ENCODE data around the gene SAP130. TPM values are rescaled to one million over a fixed set of nuclear protein-coding genes. Genes with fewer than 3 reads are reported as not detected.

The SAP130 gene
- total RNA-seq, 1 donor from 2014 or later = 14.2 TPM

- no peaks in the 10 kb centered on the region for H3K27me3 ChIP-seq
- H3K4me1 ChIP-seq = peaks cover 17% of the 10 kb centered on the region
- DNase-seq (ENCODE audit: extremely low spot score in 2 of 2) = no peak
- no peak overlapping the region for H3K4me3 ChIP-seq
- intact Hi-C loops (cut with DNase I) = no loop called here
- no peak for TF ChIP-seq POLR2A (IDR thresholded peaks at IDR 0.05)
- no peak for TF ChIP-seq POLR2AphosphoS5 (IDR thresholded peaks at IDR 0.05; ENCODE audit: insufficient read depth in 1 of 2, low read depth in 1 of 2)
- no peak for TF ChIP-seq CTCF (IDR thresholded peaks at IDR 0.05)
- H3K36me3 ChIP-seq = peaks cover 0 to 66% of the 10 kb centered on the region in 2 donors
- no peaks in the 10 kb centered on the region for H3K9me3 ChIP-seq
- H3K27ac ChIP-seq = no peak overlapping the region
Measured at GRCh38 chr2:127951026-127951425, 76.8 kb downstream of the SAP130 start.

GRCh38 chr2:127950264-127950663 is 77.6 kb downstream of the SAP130 start:
- no peak overlapping the region for H3K4me3 ChIP-seq
- peaks cover 17% of the 10 kb centered on the region for H3K4me1 ChIP-seq
- DNase-seq (ENCODE audit: extremely low spot score in 2 of 2) = no peak
- TF ChIP-seq POLR2A (IDR thresholded peaks at IDR 0.05) (no peak), CTCF (IDR thresholded peaks at IDR 0.05) (no peak), POLR2AphosphoS5 (IDR thresholded peaks at IDR 0.05; ENCODE audit: insufficient read depth in 1 of 2, low read depth in 1 of 2) (no peak)
- no peak overlapping the region for H3K27ac ChIP-seq
- no peaks in the 10 kb centered on the region for H3K27me3 ChIP-seq
- no peaks in the 10 kb centered on the region for H3K9me3 ChIP-seq
- intact Hi-C loops (cut with DNase I) = no loop called here
- H3K36me3 ChIP-seq = peaks cover 0 to 68% of the 10 kb centered on the region in 2 donors

GRCh38 chr2:127945281-127945680 is 82.6 kb downstream of the SAP130 start:
- no peaks in the 10 kb centered on the region for H3K9me3 ChIP-seq
- no peaks in the 10 kb centered on the region for H3K4me1 ChIP-seq
- no peaks in the 10 kb centered on the region for H3K27me3 ChIP-seq
- no peak overlapping the region for H3K4me3 ChIP-seq
- no peak for TF ChIP-seq CTCF (IDR thresholded peaks at IDR 0.05)
- no peak for TF ChIP-seq POLR2A (IDR thresholded peaks at IDR 0.05)
- TF ChIP-seq POLR2AphosphoS5 (IDR thresholded peaks at IDR 0.05; ENCODE audit: insufficient read depth in 1 of 2, low read depth in 1 of 2) = no peak
- DNase-seq (ENCODE audit: extremely low spot score in 2 of 2) = no peak
- intact Hi-C loops (cut with DNase I) = no loop called here
- H3K27ac ChIP-seq = no peak overlapping the region
- peaks cover 0 to 92% of the 10 kb centered on the region in 2 donors for H3K36me3 ChIP-seq

GRCh38 chr2:127943186-127943585 is 84.7 kb downstream of the SAP130 start:
- intact Hi-C loops (cut with DNase I) = no loop called here
- Histone ChIP-seq H3K9me3 (no peaks in the 10 kb centered on the region), H3K4me3 (no peak overlapping the region), H3K27me3 (no peaks in the 10 kb centered on the region), H3K4me1 (no peaks in the 10 kb centered on the region), H3K36me3 (peaks cover 0 to 72% of the 10 kb centered on the region in 2 donors), H3K27ac (no peak overlapping the region)
- TF ChIP-seq POLR2AphosphoS5 (IDR thresholded peaks at IDR 0.05; ENCODE audit: insufficient read depth in 1 of 2, low read depth in 1 of 2) (no peak), POLR2A (IDR thresholded peaks at IDR 0.05) (no peak), CTCF (IDR thresholded peaks at IDR 0.05) (no peak)
- DNase-seq (ENCODE audit: extremely low spot score in 2 of 2) = no peak

- no peak overlapping the region for H3K4me3 ChIP-seq
- H3K4me1 ChIP-seq = no peaks in the 10 kb centered on the region
- DNase-seq (ENCODE audit: extremely low spot score in 2 of 2) = no peak
- no peak for TF ChIP-seq CTCF (IDR thresholded peaks at IDR 0.05)
- TF ChIP-seq POLR2A (IDR thresholded peaks at IDR 0.05) = no peak
- TF ChIP-seq POLR2AphosphoS5 (IDR thresholded peaks at IDR 0.05; ENCODE audit: insufficient read depth in 1 of 2, low read depth in 1 of 2) = no peak
- intact Hi-C loops (cut with DNase I) = no loop called here
- H3K9me3 ChIP-seq = no peaks in the 10 kb centered on the region
- H3K27me3 ChIP-seq = no peaks in the 10 kb centered on the region
- H3K27ac ChIP-seq = no peak overlapping the region
- peaks cover 0 to 60% of the 10 kb centered on the region in 2 donors for H3K36me3 ChIP-seq
Measured at GRCh38 chr2:127942002-127942401, 85.9 kb downstream of the SAP130 start.
